HepG2 (cell line): ENCODE data around the gene TSPAN5.

Source experiments
- EP300 ChIP-seq, 3 experiments: sonication (generic) in 1 of 3; formaldehyde crosslinking in 1 of 3; IDR thresholded peaks; 2 replicates each; pipeline versions ENCODE4 v1.5.1 to v1.6.1; 2011 to 2020; ENCODE audit warnings: low read depth in 2 of 3, low read length in 2 of 3, borderline replicate concordance in 1 of 3, improper control_type of control experiment in 1 of 3, mild to moderate bottlenecking in 1 of 3, missing genetic modification reagents in 1 of 3, moderate library complexity in 1 of 3
- KDM6A ChIP-seq: IDR thresholded peaks from 2 replicates; pipeline ENCODE4 v1.6.1; 2016; ENCODE audit warnings: low read depth
- ZZZ3 ChIP-seq: sonication (generic); formaldehyde crosslinking; IDR thresholded peaks from 2 replicates; pipeline ENCODE4 v1.4.0; 2020; ENCODE audit warnings: missing genetic modification reagents, mild to moderate bottlenecking, borderline replicate concordance
- TF ChIP-seq, protein P1 (sequence below): sonication (generic); formaldehyde crosslinking; IDR thresholded peaks from 2 replicates; pipeline ENCODE4 v1.5.0; 2020; ENCODE audit warnings: mild to moderate bottlenecking, missing genetic modification reagents, moderate library complexity
- TF ChIP-seq, protein P2 (sequence below): sonication (generic); formaldehyde crosslinking; IDR thresholded peaks from 2 replicates; pipeline ENCODE4 v1.4.0; 2020; ENCODE audit warnings: missing genetic modification reagents

DNA sequence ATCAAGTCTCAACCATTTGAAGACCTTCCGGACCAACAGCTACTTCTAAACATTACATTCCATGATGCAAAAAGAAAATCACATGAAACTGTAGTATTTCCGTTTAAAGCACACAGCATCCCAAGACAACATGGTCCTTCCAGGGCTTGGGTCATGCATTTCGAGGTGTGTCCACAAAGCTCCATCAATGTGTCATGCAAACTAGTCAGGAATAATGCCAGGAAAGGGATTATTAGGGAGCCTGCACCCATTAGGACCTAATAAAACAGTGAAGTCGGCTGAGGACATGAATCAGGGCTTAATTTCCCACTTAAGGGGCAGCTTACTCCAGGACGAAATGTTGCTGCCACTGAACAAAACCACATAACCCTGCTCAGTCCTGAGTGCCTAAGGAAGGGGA, 177.9 kb downstream of the TSPAN5 start:
- TF ChIP-seq, protein P1, sequence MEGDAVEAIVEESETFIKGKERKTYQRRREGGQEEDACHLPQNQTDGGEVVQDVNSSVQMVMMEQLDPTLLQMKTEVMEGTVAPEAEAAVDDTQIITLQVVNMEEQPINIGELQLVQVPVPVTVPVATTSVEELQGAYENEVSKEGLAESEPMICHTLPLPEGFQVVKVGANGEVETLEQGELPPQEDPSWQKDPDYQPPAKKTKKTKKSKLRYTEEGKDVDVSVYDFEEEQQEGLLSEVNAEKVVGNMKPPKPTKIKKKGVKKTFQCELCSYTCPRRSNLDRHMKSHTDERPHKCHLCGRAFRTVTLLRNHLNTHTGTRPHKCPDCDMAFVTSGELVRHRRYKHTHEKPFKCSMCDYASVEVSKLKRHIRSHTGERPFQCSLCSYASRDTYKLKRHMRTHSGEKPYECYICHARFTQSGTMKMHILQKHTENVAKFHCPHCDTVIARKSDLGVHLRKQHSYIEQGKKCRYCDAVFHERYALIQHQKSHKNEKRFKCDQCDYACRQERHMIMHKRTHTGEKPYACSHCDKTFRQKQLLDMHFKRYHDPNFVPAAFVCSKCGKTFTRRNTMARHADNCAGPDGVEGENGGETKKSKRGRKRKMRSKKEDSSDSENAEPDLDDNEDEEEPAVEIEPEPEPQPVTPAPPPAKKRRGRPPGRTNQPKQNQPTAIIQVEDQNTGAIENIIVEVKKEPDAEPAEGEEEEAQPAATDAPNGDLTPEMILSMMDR = no peak
- TF ChIP-seq ZZZ3 (CRISPR knock-in tag) = no peak
- TF ChIP-seq EP300 (IDR thresholded peaks at IDR 0.05; ENCODE audit: low read depth in 2 of 2, low read length in 2 of 2) = no peak
- no peak for TF ChIP-seq EP300 (CRISPR knock-in tag; IDR thresholded peaks at IDR 0.05; ENCODE audit: borderline replicate concordance)
- TF ChIP-seq, protein P2, sequence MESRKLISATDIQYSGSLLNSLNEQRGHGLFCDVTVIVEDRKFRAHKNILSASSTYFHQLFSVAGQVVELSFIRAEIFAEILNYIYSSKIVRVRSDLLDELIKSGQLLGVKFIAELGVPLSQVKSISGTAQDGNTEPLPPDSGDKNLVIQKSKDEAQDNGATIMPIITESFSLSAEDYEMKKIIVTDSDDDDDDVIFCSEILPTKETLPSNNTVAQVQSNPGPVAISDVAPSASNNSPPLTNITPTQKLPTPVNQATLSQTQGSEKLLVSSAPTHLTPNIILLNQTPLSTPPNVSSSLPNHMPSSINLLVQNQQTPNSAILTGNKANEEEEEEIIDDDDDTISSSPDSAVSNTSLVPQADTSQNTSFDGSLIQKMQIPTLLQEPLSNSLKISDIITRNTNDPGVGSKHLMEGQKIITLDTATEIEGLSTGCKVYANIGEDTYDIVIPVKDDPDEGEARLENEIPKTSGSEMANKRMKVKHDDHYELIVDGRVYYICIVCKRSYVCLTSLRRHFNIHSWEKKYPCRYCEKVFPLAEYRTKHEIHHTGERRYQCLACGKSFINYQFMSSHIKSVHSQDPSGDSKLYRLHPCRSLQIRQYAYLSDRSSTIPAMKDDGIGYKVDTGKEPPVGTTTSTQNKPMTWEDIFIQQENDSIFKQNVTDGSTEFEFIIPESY = no peak
- no peak for TF ChIP-seq KDM6A
